HEK293 (cell line): Measurements from ENCODE around the gene HIRIP3.

ENCODE experiments used
- GLI2 ChIP-seq: fragments of 450-650 bp; formaldehyde crosslinking; IDR thresholded peaks from 2 replicates; pipeline ENCODE4; 2017; ENCODE audit warnings: missing biosample characterization, missing genetic modification characterization, low read depth, borderline replicate concordance
- INSM2 ChIP-seq: fragments of 450-650 bp; formaldehyde crosslinking; IDR thresholded peaks from 2 replicates; pipeline ENCODE4 v1.5.1; 2016; ENCODE audit warnings: missing biosample characterization, missing genetic modification characterization
- MYNN ChIP-seq: fragments of 450-650 bp; formaldehyde crosslinking; IDR thresholded peaks from 2 replicates; pipeline ENCODE4 v1.5.1; 2016; ENCODE audit warnings: missing biosample characterization, missing genetic modification characterization, borderline replicate concordance
- PRDM4 ChIP-seq: fragments of 450-650 bp; formaldehyde crosslinking; IDR thresholded peaks from 2 replicates; pipeline ENCODE4 v1.5.1; 2017; ENCODE audit warnings: missing biosample characterization, missing genetic modification characterization
- REST ChIP-seq: fragments of 450-650 bp; formaldehyde crosslinking; IDR thresholded peaks from 2 replicates; pipeline ENCODE4 v1.5.1; 2016; ENCODE audit warnings: missing biosample characterization, missing genetic modification characterization
- SALL2 ChIP-seq: fragments of 450-650 bp; formaldehyde crosslinking; IDR thresholded peaks from 2 replicates; pipeline ENCODE4 v1.5.0; 2017; ENCODE audit warnings: missing biosample characterization, mild to moderate bottlenecking, missing genetic modification characterization, borderline replicate concordance
- SETDB1 ChIP-seq: IDR thresholded peaks from one replicate; pipeline ENCODE4 v1.6.1; 2017; ENCODE audit warnings: mild to moderate bottlenecking, low read length, moderate library complexity, mixed read lengths; ENCODE audit not compliant: insufficient read length
- SP7 ChIP-seq: fragments of 450-650 bp; formaldehyde crosslinking; IDR thresholded peaks from 2 replicates; pipeline ENCODE4 v1.5.1; 2016; ENCODE audit warnings: missing biosample characterization, missing genetic modification characterization
- YY2 ChIP-seq: fragments of 450-650 bp; formaldehyde crosslinking; IDR thresholded peaks from 2 replicates; pipeline ENCODE4 v1.5.1; 2016; ENCODE audit warnings: missing biosample characterization, missing genetic modification characterization
- ZBTB17 ChIP-seq: fragments of 450-650 bp; formaldehyde crosslinking; IDR thresholded peaks from 2 replicates; pipeline ENCODE4 v1.5.1; 2016; ENCODE audit warnings: missing biosample characterization, missing genetic modification characterization
- ZNF19 ChIP-seq: fragments of 450-650 bp; formaldehyde crosslinking; IDR thresholded peaks from 2 replicates; pipeline ENCODE4; 2016; ENCODE audit warnings: missing biosample characterization, missing genetic modification characterization, low read depth
- ZNF266 ChIP-seq: fragments of 450-650 bp; formaldehyde crosslinking; IDR thresholded peaks from 2 replicates; pipeline ENCODE4 v1.5.1; 2016; ENCODE audit warnings: missing biosample characterization, missing genetic modification characterization, low read depth
- ZNF280D ChIP-seq: fragments of 450-650 bp; formaldehyde crosslinking; IDR thresholded peaks from 2 replicates; pipeline ENCODE4 v1.5.1; 2016; ENCODE audit warnings: missing biosample characterization, missing genetic modification characterization
- ZNF311 ChIP-seq: fragments of 450-650 bp; formaldehyde crosslinking; IDR thresholded peaks from 2 replicates; pipeline ENCODE4 v1.5.1; 2017; ENCODE audit warnings: missing biosample characterization, missing genetic modification characterization, borderline replicate concordance
- ZNF416 ChIP-seq: fragments of 450-650 bp; formaldehyde crosslinking; IDR thresholded peaks from 2 replicates; pipeline ENCODE4 v1.5.1; 2016; ENCODE audit warnings: missing biosample characterization, missing genetic modification characterization
- ZNF423 ChIP-seq: fragments of 450-650 bp; formaldehyde crosslinking; IDR thresholded peaks from 2 replicates; pipeline ENCODE4 v1.5.1; 2016; ENCODE audit warnings: missing biosample characterization, missing genetic modification characterization
- ZNF449 ChIP-seq: fragments of 450-650 bp; formaldehyde crosslinking; IDR thresholded peaks from 2 replicates; pipeline ENCODE4 v1.5.1; 2017; ENCODE audit warnings: missing biosample characterization, mild to moderate bottlenecking, missing genetic modification characterization, moderate library complexity
- ZNF514 ChIP-seq: fragments of 450-650 bp; formaldehyde crosslinking; IDR thresholded peaks from 2 replicates; pipeline ENCODE4 v1.5.1; 2016; ENCODE audit warnings: missing biosample characterization, missing genetic modification characterization
- ZNF610 ChIP-seq: fragments of 450-650 bp; formaldehyde crosslinking; IDR thresholded peaks from 2 replicates; pipeline ENCODE4 v1.5.1; 2016; ENCODE audit warnings: missing biosample characterization, missing genetic modification characterization, borderline replicate concordance
- ZNF629 ChIP-seq: fragments of 450-650 bp; formaldehyde crosslinking; IDR thresholded peaks from 2 replicates; pipeline ENCODE4 v1.5.1; 2017; ENCODE audit warnings: missing biosample characterization, missing genetic modification characterization
- ZNF645 ChIP-seq: fragments of 450-650 bp; formaldehyde crosslinking; IDR thresholded peaks from 2 replicates; pipeline ENCODE4; 2016; ENCODE audit warnings: missing biosample characterization, missing genetic modification characterization
- ZNF660 ChIP-seq: fragments of 450-650 bp; IDR thresholded peaks from 2 replicates; pipeline ENCODE4 v1.5.1; 2018; ENCODE audit warnings: missing biosample characterization, mild to moderate bottlenecking, missing genetic modification characterization
- ZNF776 ChIP-seq: fragments of 450-650 bp; formaldehyde crosslinking; IDR thresholded peaks from 2 replicates; pipeline ENCODE4 v1.5.0; 2017; ENCODE audit warnings: missing biosample characterization, missing genetic modification characterization, borderline replicate concordance
- ZNF785 ChIP-seq: fragments of 450-650 bp; formaldehyde crosslinking; IDR thresholded peaks from 2 replicates; pipeline ENCODE4 v1.5.1; 2016; ENCODE audit warnings: missing biosample characterization, missing genetic modification characterization
- ZNF792 ChIP-seq: fragments of 450-650 bp; formaldehyde crosslinking; IDR thresholded peaks from 2 replicates; pipeline ENCODE4 v1.5.1; 2016; ENCODE audit warnings: missing biosample characterization, missing genetic modification characterization

Gene HIRIP3

GRCh38 chr16:29973384-29974246 lies 21.8 kb downstream of the HIRIP3 start, which contains the start of gene TAOK2 (continued):
- TF ChIP-seq ZNF645: no peak
- 0 out of 2 replicates have a peak, but pooled peaks have one; percentile 6 for TF ChIP-seq ZNF785
- no peak; the same call in 1 of the 2 replicates for TF ChIP-seq SP7
- no peak for TF ChIP-seq PRDM4 (tag by site-specific recombination)
- 0 out of 2 replicates have a peak, but pooled peaks have one; percentile 0 for TF ChIP-seq ZNF792
- TF ChIP-seq ZNF514 (tag by site-specific recombination): no peak
- TF ChIP-seq YY2 (tag by site-specific recombination): peak; percentile 75
- TF ChIP-seq ZNF266 (tag by site-specific recombination): no peak
- no peak; the same call in 1 of the 2 replicates for TF ChIP-seq REST (tag by site-specific recombination)
- TF ChIP-seq ZNF311 (tag by site-specific recombination): no peak
- no peak for TF ChIP-seq GLI2
- TF ChIP-seq ZNF449: peak; percentile 69; the same call in 1 of the 2 replicates
- TF ChIP-seq ZNF280D: no peak
- peak; percentile 92 for TF ChIP-seq ZBTB17 (tag by site-specific recombination)
- 0 out of 2 replicates have a peak, but pooled peaks have one; percentile 67 for TF ChIP-seq ZNF610 (tag by site-specific recombination)
- TF ChIP-seq ZNF423 (tag by site-specific recombination): no peak
- TF ChIP-seq ZNF416 (tag by site-specific recombination): no peak
- no peak for TF ChIP-seq SALL2 (tag by site-specific recombination)
- TF ChIP-seq ZNF660: no peak; the same call in 1 of the 2 replicates
- no peak for TF ChIP-seq ZNF776 (tag by site-specific recombination)
- TF ChIP-seq INSM2 (tag by site-specific recombination): 0 out of 2 replicates have a peak, but pooled peaks have one; percentile 18
- TF ChIP-seq SETDB1: peak; percentile 92
- TF ChIP-seq ZNF629 (tag by site-specific recombination): peak; percentile 31
- TF ChIP-seq ZNF19 (tag by site-specific recombination): no peak
- TF ChIP-seq MYNN (tag by site-specific recombination): no peak
